ENCODE data around the gene SLAMF6. TPM values are rescaled to one million over a fixed set of nuclear protein-coding genes. Genes with fewer than 3 reads are reported as not detected.
"Not testable (repeated sequence)": the region's sequence is repeated elsewhere in the genome, so short reads cannot be mapped to it uniquely, and the experiment has no call there.

The SLAMF6 gene
- total RNA-seq, 1 experiment from 2014 or later = not detected

- H3K4me1 ChIP-seq (ENCODE audit: insufficient read depth, low read length, poor library complexity, severe bottlenecking) = no peaks in the 10 kb centered on the region
- no TSS peak for BruUV-seq (replicated peaks)
- H3K36me3 ChIP-seq (ENCODE audit: insufficient read depth, low read length, poor library complexity, severe bottlenecking) = no peaks in the 10 kb centered on the region
- H3K9me3 ChIP-seq (ENCODE audit: low read depth, low read length, poor library complexity, severe bottlenecking) = no peaks in the 10 kb centered on the region
- intact Hi-C loops (cut with micrococcal nuclease; ENCODE audit: unreplicated experiment) = no loop called here
- no peak for DNase-seq (ENCODE audit: low spot score)
- no peak for TF ChIP-seq CTCF (conservative IDR thresholded peaks at IDR 0.05; ENCODE audit: low read depth, low read length)
- TF ChIP-seq EZH2 (IDR thresholded peaks at IDR 0.05; ENCODE audit: borderline replicate concordance, low read depth, low read length, poor library complexity, severe bottlenecking) = no peak
- no peak overlapping the region for H3K4me3 ChIP-seq (ENCODE audit: low read depth, low read length, poor library complexity, severe bottlenecking)
- CTCF ChIA-PET = no interaction called here
- H3K27me3 ChIP-seq (replicated peaks; ENCODE audit: insufficient read depth, low read depth, low read length, poor library complexity) = no peaks in the 10 kb centered on the region
- POLR2A ChIA-PET (ENCODE audit: low non-redundant PET) = interaction anchor here (0.5 kb wide), 1 partner anchor 149 kb away, joined by 3 read pairs; no protein-coding TSS in a partner anchor
- no peak overlapping the region for H3K27ac ChIP-seq (ENCODE audit: low read depth, low read length, poor library complexity, severe bottlenecking)
These were observed 41.0 kb downstream of the SLAMF6 start for GRCh38 chr1:160481979-160482596.

GRCh38 chr1:160480781-160481180, 42.3 kb downstream of the SLAMF6 start:
- BruUV-seq (replicated peaks); DNase-seq (ENCODE audit: low spot score); CTCF ChIA-PET; H3K4me1 ChIP-seq (ENCODE audit: insufficient read depth, low read length, poor library complexity, severe bottlenecking); H3K36me3 ChIP-seq (ENCODE audit: insufficient read depth, low read length, poor library complexity, severe bottlenecking); H3K4me3 ChIP-seq (ENCODE audit: low read depth, low read length, poor library complexity, severe bottlenecking); H3K27ac ChIP-seq (ENCODE audit: low read depth, low read length, poor library complexity, severe bottlenecking); H3K27me3 ChIP-seq (replicated peaks; ENCODE audit: insufficient read depth, low read depth, low read length, poor library complexity); POLR2A ChIA-PET (ENCODE audit: low non-redundant PET); intact Hi-C loops (cut with micrococcal nuclease; ENCODE audit: unreplicated experiment); H3K9me3 ChIP-seq (ENCODE audit: low read depth, low read length, poor library complexity, severe bottlenecking): not testable (repeated sequence)

DNA sequence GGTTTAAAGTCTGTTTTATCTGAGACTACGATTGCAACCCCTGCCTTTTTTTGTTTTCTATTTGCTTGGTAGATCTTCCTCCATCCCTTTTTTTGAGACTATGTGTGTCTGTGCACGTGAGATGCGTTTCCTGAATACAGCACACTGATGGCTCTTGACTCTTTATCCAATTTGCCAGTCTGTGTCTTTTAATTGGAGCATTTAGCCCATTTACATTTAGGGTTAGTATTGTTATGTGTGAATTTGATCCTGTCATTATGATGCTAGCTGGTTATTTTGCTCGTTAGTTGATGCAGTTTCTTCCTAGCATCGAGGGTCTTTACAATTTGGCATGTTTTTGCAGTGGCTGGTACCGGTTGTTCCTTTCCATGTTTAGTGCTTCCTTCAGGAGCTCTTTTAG, 44.0 kb downstream of the SLAMF6 start:
- H3K9me3 ChIP-seq (ENCODE audit: low read depth, low read length, poor library complexity, severe bottlenecking); intact Hi-C loops (cut with micrococcal nuclease; ENCODE audit: unreplicated experiment); H3K27ac ChIP-seq (ENCODE audit: low read depth, low read length, poor library complexity, severe bottlenecking); H3K4me3 ChIP-seq (ENCODE audit: low read depth, low read length, poor library complexity, severe bottlenecking); BruUV-seq (replicated peaks); CTCF ChIA-PET; H3K27me3 ChIP-seq (replicated peaks; ENCODE audit: insufficient read depth, low read depth, low read length, poor library complexity); H3K4me1 ChIP-seq (ENCODE audit: insufficient read depth, low read length, poor library complexity, severe bottlenecking); POLR2A ChIA-PET (ENCODE audit: low non-redundant PET); DNase-seq (ENCODE audit: low spot score); H3K36me3 ChIP-seq (ENCODE audit: insufficient read depth, low read length, poor library complexity, severe bottlenecking): not testable (repeated sequence)

GRCh38 chr1:160474392-160475242, 48.4 kb downstream of the SLAMF6 start:
- no peaks in the 10 kb centered on the region for H3K36me3 ChIP-seq (ENCODE audit: insufficient read depth, low read length, poor library complexity, severe bottlenecking)
- no peaks in the 10 kb centered on the region for H3K4me1 ChIP-seq (ENCODE audit: insufficient read depth, low read length, poor library complexity, severe bottlenecking)
- BruUV-seq (replicated peaks) = no TSS peak
- no peaks in the 10 kb centered on the region for H3K9me3 ChIP-seq (ENCODE audit: low read depth, low read length, poor library complexity, severe bottlenecking)
- TF ChIP-seq CTCF (conservative IDR thresholded peaks at IDR 0.05; ENCODE audit: low read depth, low read length) (no peak), EZH2 (IDR thresholded peaks at IDR 0.05; ENCODE audit: borderline replicate concordance, low read depth, low read length, poor library complexity, severe bottlenecking) (no peak)
- peaks cover 4% of the 10 kb centered on the region for H3K27me3 ChIP-seq (replicated peaks; ENCODE audit: insufficient read depth, low read depth, low read length, poor library complexity)
- H3K4me3 ChIP-seq (ENCODE audit: low read depth, low read length, poor library complexity, severe bottlenecking) = no peak overlapping the region
- intact Hi-C loops (cut with micrococcal nuclease; ENCODE audit: unreplicated experiment) = no loop called here
- DNase-seq (ENCODE audit: low spot score) = no peak
- ChIA-PET POLR2A (ENCODE audit: low non-redundant PET) (no interaction called here), CTCF (no interaction called here)
- H3K27ac ChIP-seq (ENCODE audit: low read depth, low read length, poor library complexity, severe bottlenecking) = no peak overlapping the region
